HepG2 (cell line): Measurements from ENCODE around the gene PATL1. TPM values are rescaled to one million over a fixed set of nuclear protein-coding genes. Genes with fewer than 3 reads are reported as not detected.

Experiments used
- BCL3 ChIP-seq: sonication (generic); formaldehyde crosslinking; IDR thresholded peaks from 2 replicates; pipeline ENCODE4 v1.5.1; 2020; ENCODE audit warnings: mild to moderate bottlenecking, missing genetic modification reagents, moderate library complexity
- GFI1 ChIP-seq: sonication (generic); formaldehyde crosslinking; IDR thresholded peaks from 2 replicates; pipeline ENCODE4 v1.5.0; 2020; ENCODE audit warnings: missing genetic modification reagents, mild to moderate bottlenecking, borderline replicate concordance
- HMGXB3 ChIP-seq: sonication (generic); formaldehyde crosslinking; IDR thresholded peaks from 2 replicates; pipeline ENCODE4 v1.4.0; 2020; ENCODE audit warnings: missing genetic modification reagents, borderline replicate concordance
- MLXIP ChIP-seq: sonication (generic); formaldehyde crosslinking; IDR thresholded peaks from 2 replicates; pipeline ENCODE4 v1.9.0; 2021; ENCODE audit warnings: missing genetic modification reagents, borderline replicate concordance
- NFYB ChIP-seq: sonication (generic); formaldehyde crosslinking; IDR thresholded peaks from 2 replicates; pipeline ENCODE4 v1.4.0; 2020; ENCODE audit warnings: missing genetic modification reagents
- PCBP1 ChIP-seq: fragments of 200-400 bp; formaldehyde crosslinking; IDR thresholded peaks from 2 replicates; pipeline ENCODE4 v1.6.1; 2017; ENCODE audit warnings: mild to moderate bottlenecking, low read depth, low read length, borderline replicate concordance
- POLR2A ChIP-seq, 2 experiments: IDR thresholded peaks; 2 replicates each; pipeline ENCODE4 v1.6.1; 2011; ENCODE audit warnings: low read depth in 2 of 2, low read length in 2 of 2, mild to moderate bottlenecking in 1 of 2, moderate library complexity in 1 of 2; ENCODE audit not compliant: insufficient read depth in 1 of 2
- POLR2AphosphoS2 ChIP-seq: IDR thresholded peaks from 2 replicates; pipeline ENCODE4 v1.6.1; 2011; ENCODE audit warnings: low read depth, low read length, improper control_type of control experiment
- RBAK ChIP-seq: sonication (generic); formaldehyde crosslinking; IDR thresholded peaks from 2 replicates; pipeline ENCODE4 v1.5.1; 2020; ENCODE audit warnings: mild to moderate bottlenecking, missing genetic modification reagents
- SALL1 ChIP-seq: sonication (generic); formaldehyde crosslinking; IDR thresholded peaks from 2 replicates; pipeline ENCODE4 v1.8.0; 2022; ENCODE audit warnings: mild to moderate bottlenecking, missing genetic modification reagents
- SOX6 ChIP-seq, 2 experiments: fragments of 450-650 bp in 1 of 2; sonication (generic) in 1 of 2; formaldehyde crosslinking in 1 of 2; IDR thresholded peaks; 2 replicates each; pipeline versions ENCODE4 v1.4.0 to v1.6.1; 2017 to 2020; ENCODE audit warnings: antibody characterized with exemption in 1 of 2, mild to moderate bottlenecking in 1 of 2, missing genetic modification reagents in 1 of 2
- ZNF205 ChIP-seq: IDR thresholded peaks from 2 replicates; pipeline ENCODE4 v1.6.1; 2018; ENCODE audit warnings: missing biosample characterization, missing genetic modification reagents
- ZNF335 ChIP-seq: sonication (generic); formaldehyde crosslinking; IDR thresholded peaks from 2 replicates; pipeline ENCODE4 v1.4.0; 2020; ENCODE audit warnings: missing genetic modification reagents
- ZNF549 ChIP-seq: sonication (generic); formaldehyde crosslinking; IDR thresholded peaks from 2 replicates; pipeline ENCODE4 v1.5.0; 2020; ENCODE audit warnings: missing genetic modification reagents
- ZNF616 ChIP-seq: sonication (generic); formaldehyde crosslinking; IDR thresholded peaks from 2 replicates; pipeline ENCODE4 v1.5.0; 2020; ENCODE audit warnings: low read depth, mild to moderate bottlenecking, missing genetic modification reagents
- ZNF687 ChIP-seq: sonication (generic); formaldehyde crosslinking; IDR thresholded peaks from 2 replicates; pipeline ENCODE4 v1.5.1; 2020; ENCODE audit warnings: mild to moderate bottlenecking, missing genetic modification reagents, moderate library complexity
- polyA plus RNA-seq, 8 experiments: library from polyadenylated mRNA; depleted of rRNA in 3 of 8; stranded (reverse) in 7 of 8; unstranded in 1 of 8; fragments of >200 nt; fragmentation: Illumina TruSeq in 4 of 8; extraction: Trizol in 4 of 8; gene quantifications; 2 replicates each; pipeline versions ENCODE4 v1.2.1 to v1.2.3, GENCODE V29; 2011 to 2016; ENCODE audit warnings: low read depth in 4 of 8, missing spikeins in 1 of 8, mixed read lengths in 1 of 8; ENCODE audit not compliant: insufficient read depth in 1 of 8
- total RNA-seq, 5 experiments: library from RNA; depleted of rRNA; stranded (reverse); fragments of >200 nt; fragmentation: Illumina TruSeq; extraction: Trizol; gene quantifications; 2 replicates each; pipeline ENCODE4 v1.2.3, GENCODE V29; 2016; ENCODE audit warnings: low read depth in 1 of 5

Gene PATL1
- total and polyA plus RNA-seq, 2 of the 13 experiments (the other 11 are each of a cell fraction or from before 2014, with no cell fraction given), result 12.9 to 26.8 TPM

GRCh38 chr11:59615637-59616395 is 53.0 kb downstream of the PATL1 start, which contains the start of gene OSBP (continued):
- TF ChIP-seq ZNF687 (CRISPR knock-in tag) (peak; percentile 53; the same call in 1 of the 2 replicates), GFI1 (CRISPR knock-in tag) (no peak), BCL3 (CRISPR knock-in tag) (peak; percentile 47; the same call in 1 of the 2 replicates), RBAK (CRISPR knock-in tag) (no peak), ZNF616 (peak; percentile 62), PCBP1 (0 out of 2 replicates have a peak, but pooled peaks have one; percentile 71), POLR2AphosphoS2 (no peak), ZNF549 (CRISPR knock-in tag) (no peak), SOX6 (IDR thresholded peaks at IDR 0.05) (no peak), SOX6 (CRISPR knock-in tag; IDR thresholded peaks at IDR 0.05) (no peak), POLR2A (IDR thresholded peaks at IDR 0.05; ENCODE audit: insufficient read depth in 1 of 2, low read depth in 2 of 2, low read length in 2 of 2) (peak; percentile 40 to 68; a peak in 3 of 4 replicates), MLXIP (CRISPR knock-in tag) (no peak), NFYB (CRISPR knock-in tag) (peak; percentile 94), HMGXB3 (peak; percentile 80; the same call in 1 of the 2 replicates), SALL1 (peak; percentile 11; the same call in 1 of the 2 replicates), ZNF205 (CRISPR knock-in tag) (no peak), ZNF335 (CRISPR knock-in tag) (no peak)
